GM18951 (cell line): ENCODE results near the gene GSTO1.
"Not testable (repeated sequence)": the region's sequence is repeated elsewhere in the genome, so short reads cannot be mapped to it uniquely, and the experiment has no call there.

ENCODE experiments used
- POLR2A ChIP-seq: IDR thresholded peaks from 4 replicates; pipeline ENCODE4 v1.6.1; 2011; ENCODE audit warnings: mild to moderate bottlenecking; ENCODE audit not compliant: insufficient read length, insufficient read depth; ENCODE audit errors: extremely low read depth
- in situ Hi-C: fragments of 300-500 bp; cut with MboI; formaldehyde crosslinking; loops from one replicate; pipeline ENCODE4 v1.12.0; 2022; ENCODE audit warnings: low sequenced_read_pairs, mixed read lengths, inconsistent platforms; ENCODE audit not compliant: unreplicated experiment

Gene GSTO1

GRCh38 chr10:104240078-104240477 is 14.6 kb upstream of the GSTO1 start:
- no peak for TF ChIP-seq POLR2A
- in situ Hi-C loops = no loop called here

DNA sequence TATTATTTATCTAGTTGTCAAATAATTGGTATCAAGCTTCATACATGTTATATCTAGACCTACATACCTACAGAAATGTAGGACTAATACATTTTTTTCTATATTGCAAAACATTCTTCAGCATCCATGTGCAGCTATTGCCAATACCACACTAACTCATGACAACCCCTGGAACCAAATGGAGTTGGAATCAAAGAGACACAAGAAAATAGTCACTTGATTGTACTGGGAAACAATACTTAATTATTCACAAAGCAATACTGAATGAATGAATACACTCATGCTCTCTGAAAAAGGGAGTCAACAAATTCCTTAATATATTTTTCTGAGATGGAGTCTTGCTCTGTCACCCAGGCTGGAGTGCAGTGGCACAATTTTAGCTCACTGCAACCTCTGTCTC is 12.1 kb upstream of the GSTO1 start:
- in situ Hi-C loops = no loop called here
- no peak for TF ChIP-seq POLR2A

DNA sequence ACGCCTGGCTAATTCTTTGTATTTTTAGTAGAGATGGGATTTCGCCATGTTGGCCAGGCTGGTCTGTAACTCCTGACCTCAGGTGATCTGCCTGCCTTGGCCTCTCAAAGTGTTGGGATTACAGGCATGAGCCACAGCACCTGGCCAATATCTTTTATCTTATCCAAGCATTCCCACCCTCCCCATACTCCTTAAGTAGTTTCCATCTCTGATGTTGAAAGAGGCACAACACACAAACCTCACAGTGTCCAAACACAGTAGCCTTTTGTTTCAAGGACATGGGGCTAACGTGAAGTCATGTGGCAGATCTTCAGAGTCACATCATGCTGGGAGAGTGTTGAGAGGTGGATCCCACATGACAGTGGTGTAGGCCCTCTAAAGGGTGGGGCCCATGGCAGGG is 11.7 kb upstream of the GSTO1 start:
- in situ Hi-C loops = not testable (repeated sequence)

DNA sequence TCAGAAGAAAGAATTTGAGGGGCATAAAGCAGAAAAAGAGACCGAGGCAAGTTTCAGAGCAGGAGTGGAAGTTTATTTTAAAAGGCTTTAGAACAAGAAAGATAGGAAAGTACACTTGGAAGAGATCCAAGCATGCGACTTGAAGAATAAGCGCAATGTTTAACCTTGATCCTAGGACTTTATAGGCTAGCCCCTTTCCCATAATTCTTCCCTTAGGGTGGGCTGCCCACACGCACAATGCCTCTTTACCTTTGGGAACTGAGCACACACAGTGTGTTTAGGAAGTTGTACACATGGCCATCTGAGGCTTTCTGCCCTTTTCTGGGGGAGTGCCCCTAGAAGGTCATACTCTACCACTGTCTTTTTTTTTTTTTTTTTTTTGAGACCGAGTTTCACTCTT is 11.2 kb upstream of the GSTO1 start:
- no peak for TF ChIP-seq POLR2A
- in situ Hi-C loops = no loop called here

DNA sequence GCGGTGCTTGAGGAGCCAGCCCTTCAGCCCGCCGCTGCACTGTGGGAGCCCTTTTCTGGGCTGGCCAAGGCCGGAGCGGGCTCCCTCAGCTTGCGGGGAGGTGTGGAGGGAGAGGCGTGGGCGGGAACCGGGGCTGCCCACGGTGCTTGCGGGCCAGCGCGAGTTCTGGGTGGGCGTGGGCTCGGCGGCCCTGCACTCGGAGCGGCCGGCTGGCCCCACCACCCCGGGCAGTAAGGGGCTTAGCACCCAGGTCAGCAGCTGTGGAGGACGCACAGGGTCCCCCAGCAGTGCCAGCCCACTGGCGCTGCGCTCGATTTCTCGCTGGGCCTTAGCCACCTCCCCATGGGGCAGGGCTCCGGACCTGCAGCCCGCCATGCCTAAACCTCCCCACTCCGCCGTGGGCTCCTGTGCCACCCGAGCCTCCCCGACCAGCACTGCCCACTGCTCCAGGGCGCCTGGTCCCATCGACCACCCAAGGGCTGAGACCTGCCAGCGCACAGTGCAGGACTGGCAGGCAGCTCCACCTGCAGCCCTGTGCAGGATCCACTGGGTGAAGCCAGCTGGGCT is 9.5 kb upstream of the GSTO1 start:
- in situ Hi-C loops = no loop called here
- TF ChIP-seq POLR2A = no peak

- in situ Hi-C loops = no loop called here
- no peak for TF ChIP-seq POLR2A
These were observed 7.7 kb upstream of the GSTO1 start for GRCh38 chr10:104246976-104247375.

DNA sequence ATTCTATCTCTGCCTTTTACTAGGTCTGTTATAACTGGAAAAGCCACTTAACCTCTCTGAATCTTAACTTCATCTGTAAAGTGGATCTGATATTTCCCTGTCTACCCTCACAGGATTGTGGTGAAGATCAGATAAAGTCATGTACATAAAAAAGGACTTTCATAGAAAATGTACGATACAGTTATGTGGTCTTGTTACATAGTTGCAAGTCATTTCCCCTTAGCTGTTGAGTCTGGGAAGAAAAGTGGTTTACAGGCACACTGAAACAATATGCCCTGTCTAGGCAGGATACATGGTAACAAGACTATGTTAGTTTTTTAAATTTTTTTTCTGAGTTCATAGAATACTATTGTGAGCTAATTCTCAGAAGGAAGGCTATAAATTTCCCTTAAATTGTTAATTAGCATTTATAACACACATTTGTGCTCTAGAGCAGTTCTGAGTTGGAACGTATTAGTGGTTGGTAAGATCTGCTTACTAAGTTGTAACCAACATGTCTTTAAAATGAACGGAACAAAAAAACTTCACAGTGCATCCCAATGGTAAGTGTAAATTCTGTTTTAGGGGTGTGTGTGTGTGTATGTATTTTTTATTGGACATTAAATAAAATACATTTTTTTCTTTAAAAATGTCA is 7.1 kb upstream of the GSTO1 start:
- in situ Hi-C loops = no loop called here
- TF ChIP-seq POLR2A = no peak

DNA sequence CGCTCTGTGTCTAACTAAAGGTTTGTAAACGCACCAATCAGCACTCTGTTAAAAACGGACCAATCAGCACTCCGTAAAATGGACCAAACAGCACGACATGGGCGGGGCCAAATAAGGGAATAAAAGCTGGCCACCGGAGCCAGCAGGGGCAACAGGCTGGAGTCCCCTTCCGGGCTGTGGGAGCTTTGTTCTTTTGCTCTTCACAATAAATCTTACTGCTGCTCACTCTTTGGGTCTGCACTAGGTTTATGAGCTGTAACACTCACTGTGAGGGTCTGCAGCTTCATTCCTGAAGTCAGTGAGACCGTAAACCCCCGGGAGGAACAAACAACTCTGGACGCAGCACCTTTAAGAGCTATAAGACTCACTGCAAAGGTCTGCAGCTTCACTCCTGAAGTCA is 5.8 kb upstream of the GSTO1 start:
- in situ Hi-C loops = not testable (repeated sequence)

- no peak for TF ChIP-seq POLR2A
- in situ Hi-C loops = no loop called here
These were observed 4.3 kb upstream of the GSTO1 start for GRCh38 chr10:104250371-104250770.

DNA sequence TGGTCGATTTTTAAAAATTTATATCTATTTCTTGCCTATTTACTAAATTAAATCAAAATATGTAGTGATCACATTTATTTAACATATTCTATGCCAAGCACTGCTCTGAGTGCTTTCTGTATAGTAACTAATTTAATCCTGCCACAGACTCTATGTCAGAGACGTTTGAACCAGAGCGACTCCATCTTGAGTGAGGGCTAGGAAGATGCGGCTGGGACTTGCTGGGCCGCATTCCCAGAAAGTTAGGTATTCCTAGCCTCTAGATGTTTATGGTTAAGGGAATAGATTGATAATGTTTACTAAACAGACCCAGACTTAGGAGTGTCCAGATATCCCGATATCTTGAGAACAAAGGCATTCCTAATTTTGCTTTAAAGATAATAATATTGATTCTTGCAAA is 3.2 kb upstream of the GSTO1 start:
- TF ChIP-seq POLR2A = no peak

GRCh38 chr10:104252368-104252767 is 2.3 kb upstream of the GSTO1 start:
- in situ Hi-C loops = no loop called here
- TF ChIP-seq POLR2A = no peak

More for the DNA sequence above, 3.2 kb upstream of the GSTO1 start:
- in situ Hi-C loops = no loop called here

- TF ChIP-seq POLR2A = no peak
- in situ Hi-C loops = no loop called here
These were observed 1.6 kb upstream of the GSTO1 start for GRCh38 chr10:104253106-104253505.

GRCh38 chr10:104253606-104254410 is 884 bp upstream of the GSTO1 start:
- no peak for TF ChIP-seq POLR2A
- in situ Hi-C loops = no loop called here

GRCh38 chr10:104255311-104255981 is 754 bp downstream of the GSTO1 start:
- TF ChIP-seq POLR2A = no peak
- in situ Hi-C loops = no loop called here
